OCI-LY7 (cell line): Measurements from ENCODE around the gene SEPTIN12. TPM values are rescaled to one million over a fixed set of nuclear protein-coding genes. Genes with fewer than 3 reads are reported as not detected.

Experiments
- BruUV-seq: library from RNA; stranded (reverse); fragments of 400-500 nt; replicated peaks from 2 replicates; lab custom pipeline; 2021; lab: Mats Ljungman, UMichigan
- CTCF ChIA-PET: fragments of 300-600 bp; sonication (Branson Sonifier 250); formaldehyde crosslinking; loops from one replicate; lab custom pipeline; 2022; ENCODE audit warnings: antibody characterized with exemption; ENCODE audit not compliant: unreplicated experiment; lab: Charles Lee
- POLR2A ChIA-PET: fragments of 300-600 bp; sonication (Branson Sonifier 250); formaldehyde crosslinking; loops from one replicate; lab custom pipeline; 2022; ENCODE audit warnings: antibody characterized with exemption; lab: Charles Lee
- DNase-seq: peaks from one replicate; pipeline ENCODE4 v3.0.0-alpha.2; 2015; ENCODE audit warnings: low spot score
- H2AFZ ChIP-seq: fragments of 200-600 bp; sonication (generic), shearing (Covaris generic); 2 replicates; pipeline ENCODE4 v1.6.1; 2014; ENCODE audit warnings: mild to moderate bottlenecking, antibody characterized with exemption, low read length, moderate library complexity
- H3K27ac ChIP-seq: fragments of 200-600 bp; sonication (generic); 2 replicates; pipeline ENCODE4 v1.5.1; 2014; ENCODE audit warnings: mixed run types, low read depth, mild to moderate bottlenecking, moderate library complexity, low read length, inconsistent platforms; ENCODE audit not compliant: poor library complexity, severe bottlenecking
- H3K36me3 ChIP-seq: fragments of 200-600 bp; sonication (generic); 2 replicates; pipeline ENCODE4 v1.6.1; 2014; ENCODE audit warnings: mild to moderate bottlenecking, antibody characterized with exemption, low read length, moderate library complexity, mixed read lengths; ENCODE audit not compliant: insufficient read depth
- H3K4me1 ChIP-seq: fragments of 200-600 bp; sonication (generic); 2 replicates; pipeline ENCODE4 v1.5.1; 2014; ENCODE audit warnings: mild to moderate bottlenecking, low read length; ENCODE audit not compliant: insufficient read depth, poor library complexity, severe bottlenecking
- H3K4me2 ChIP-seq: fragments of 200-600 bp; sonication (generic); 2 replicates; pipeline ENCODE4 v1.6.1; 2014; ENCODE audit warnings: mild to moderate bottlenecking, low read length
- H3K4me3 ChIP-seq: fragments of 200-600 bp; sonication (generic); 2 replicates; pipeline ENCODE4 v1.5.1; 2014; ENCODE audit warnings: mild to moderate bottlenecking, low read depth, low read length; ENCODE audit not compliant: poor library complexity, severe bottlenecking
- H3K79me2 ChIP-seq: fragments of 200-600 bp; sonication (generic); 2 replicates; pipeline ENCODE4 v1.6.1; 2016; ENCODE audit warnings: low read depth, mild to moderate bottlenecking, low read length, moderate library complexity, mixed read lengths; ENCODE audit not compliant: insufficient read depth
- H3K9me2 ChIP-seq: fragments of 200-600 bp; sonication (generic); 2 replicates; pipeline ENCODE4 v1.6.1; 2016; ENCODE audit warnings: mild to moderate bottlenecking, low read length, mixed read lengths; ENCODE audit not compliant: insufficient read depth
- H3K9me3 ChIP-seq: fragments of 200-600 bp; sonication (generic); 2 replicates; pipeline ENCODE4 v1.6.1; 2014; ENCODE audit warnings: mild to moderate bottlenecking, mixed run types, low read length, mixed read lengths
- H4K20me1 ChIP-seq: fragments of 200-600 bp; sonication (generic); 2 replicates; pipeline ENCODE4 v1.6.1; 2014; ENCODE audit warnings: mild to moderate bottlenecking, antibody characterized with exemption, low read length, moderate library complexity, mixed read lengths; ENCODE audit not compliant: insufficient read depth
- EZH2phosphoT487 ChIP-seq: fragments of 200-600 bp; sonication (generic); IDR thresholded peaks from 2 replicates; pipeline ENCODE4 v1.6.1; 2018; ENCODE audit warnings: low read depth, borderline replicate concordance, mild to moderate bottlenecking, mixed run types, antibody characterized with exemption, low read length, moderate library complexity, mixed read lengths
- intact Hi-C: fragments of 100-400 bp; cut with micrococcal nuclease; formaldehyde crosslinking; loops from one replicate; pipeline ENCODE4 v1.10.0; 2022; ENCODE audit not compliant: unreplicated experiment
- total RNA-seq, 2 experiments: library from RNA; depleted of rRNA in 1 of 2; stranded (reverse); fragments of >200 nt in 1 of 2; shearing (Covaris generic) in 1 of 2; gene quantifications; 2 replicates each; pipeline ENCODE4 v1.2.3, GENCODE V29; 2014 to 2022
- TF ChIP-seq, protein P1 (sequence below): fragments of 200-600 bp; sonication (generic); conservative IDR thresholded peaks from 2 replicates; pipeline ENCODE4 v1.5.1; 2014; ENCODE audit warnings: mild to moderate bottlenecking, antibody characterized with exemption, low read length, moderate library complexity, mixed read lengths

SEPTIN12 gene
- total RNA-seq, 2 experiments from 2014 or later, result not detected

DNA sequence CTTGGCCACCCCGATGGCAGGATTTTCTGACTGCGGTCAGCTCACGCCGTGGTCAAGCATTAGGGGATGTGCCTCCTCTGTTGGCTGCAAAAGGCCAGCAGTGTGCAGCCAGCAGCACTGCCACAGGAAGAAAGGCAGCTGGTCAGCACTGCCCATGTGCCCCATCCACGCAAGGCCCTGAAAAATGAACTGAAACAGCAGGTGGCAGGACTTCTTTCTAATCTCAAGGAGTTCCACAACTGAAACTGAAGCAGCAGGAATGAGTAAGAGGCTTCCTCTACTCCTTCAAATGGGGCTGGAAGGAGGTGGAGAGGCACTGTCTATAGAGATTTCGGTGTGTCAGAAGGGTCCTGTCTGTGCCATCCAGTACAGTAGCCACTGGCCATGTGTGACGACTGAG lies 24.4 kb downstream of the SEPTIN12 start:
- ChIA-PET POLR2A (no interaction called here), CTCF (no interaction called here)
- Histone ChIP-seq H3K9me3 (no peaks in the 10 kb centered on the region), H2AFZ (no peak overlapping the region), H3K27ac (no peak overlapping the region), H3K36me3 (peaks cover 55% of the 10 kb centered on the region), H3K79me2 (peaks cover 12% of the 10 kb centered on the region; the same call in 1 of the 2 replicates), H4K20me1 (no peaks in the 10 kb centered on the region), H3K9me2 (no peaks in the 10 kb centered on the region), H3K4me3 (no peak overlapping the region), H3K4me2 (no peak overlapping the region), H3K4me1 (peaks cover 26% of the 10 kb centered on the region)
- TF ChIP-seq, protein P1, sequence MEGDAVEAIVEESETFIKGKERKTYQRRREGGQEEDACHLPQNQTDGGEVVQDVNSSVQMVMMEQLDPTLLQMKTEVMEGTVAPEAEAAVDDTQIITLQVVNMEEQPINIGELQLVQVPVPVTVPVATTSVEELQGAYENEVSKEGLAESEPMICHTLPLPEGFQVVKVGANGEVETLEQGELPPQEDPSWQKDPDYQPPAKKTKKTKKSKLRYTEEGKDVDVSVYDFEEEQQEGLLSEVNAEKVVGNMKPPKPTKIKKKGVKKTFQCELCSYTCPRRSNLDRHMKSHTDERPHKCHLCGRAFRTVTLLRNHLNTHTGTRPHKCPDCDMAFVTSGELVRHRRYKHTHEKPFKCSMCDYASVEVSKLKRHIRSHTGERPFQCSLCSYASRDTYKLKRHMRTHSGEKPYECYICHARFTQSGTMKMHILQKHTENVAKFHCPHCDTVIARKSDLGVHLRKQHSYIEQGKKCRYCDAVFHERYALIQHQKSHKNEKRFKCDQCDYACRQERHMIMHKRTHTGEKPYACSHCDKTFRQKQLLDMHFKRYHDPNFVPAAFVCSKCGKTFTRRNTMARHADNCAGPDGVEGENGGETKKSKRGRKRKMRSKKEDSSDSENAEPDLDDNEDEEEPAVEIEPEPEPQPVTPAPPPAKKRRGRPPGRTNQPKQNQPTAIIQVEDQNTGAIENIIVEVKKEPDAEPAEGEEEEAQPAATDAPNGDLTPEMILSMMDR, result no peak
- no peak for TF ChIP-seq EZH2phosphoT487
- no TSS peak for BruUV-seq
- DNase-seq, result no peak
- intact Hi-C loops, result loop anchor here (10.0 kb wide), 1 partner anchor 149 kb away; the partner anchor contains the start of gene UBALD1

GRCh38 chr16:4762205-4762604 lies 25.9 kb downstream of the SEPTIN12 start:
- no peaks in the 10 kb centered on the region for H3K9me2 ChIP-seq
- no peak overlapping the region for H3K4me2 ChIP-seq
- intact Hi-C loops, result loop anchor here (10.0 kb wide), 1 partner anchor 147 kb away; the partner anchor contains the start of gene UBALD1
- peaks cover 12% of the 10 kb centered on the region; the same call in 1 of the 2 replicates for H3K79me2 ChIP-seq
- CTCF ChIA-PET, result no interaction called here
- no peaks in the 10 kb centered on the region for H3K9me3 ChIP-seq
- no peak overlapping the region for H3K4me3 ChIP-seq
- no peak overlapping the region for H2AFZ ChIP-seq
- TF ChIP-seq, protein P1, result no peak
- no peak for TF ChIP-seq EZH2phosphoT487
- H3K4me1 ChIP-seq, result peaks cover 16% of the 10 kb centered on the region
- POLR2A ChIA-PET, result no interaction called here
- DNase-seq, result no peak
- no TSS peak for BruUV-seq
- H3K36me3 ChIP-seq, result peaks cover 66% of the 10 kb centered on the region
- no peak overlapping the region for H3K27ac ChIP-seq
- no peaks in the 10 kb centered on the region for H4K20me1 ChIP-seq

GRCh38 chr16:4760221-4760910 lies 27.8 kb downstream of the SEPTIN12 start:
- CTCF ChIA-PET, result no interaction called here
- intact Hi-C loops, result loop anchor here (10.0 kb wide), 1 partner anchor 146 kb away; the partner anchor contains the start of gene UBALD1
- Histone ChIP-seq H3K4me2 (no peak overlapping the region), H3K4me1 (peaks cover 6% of the 10 kb centered on the region), H3K36me3 (peaks cover 81% of the 10 kb centered on the region), H4K20me1 (no peaks in the 10 kb centered on the region), H3K79me2 (no peaks in the 10 kb centered on the region), H3K9me3 (no peaks in the 10 kb centered on the region), H2AFZ (no peak overlapping the region), H3K27ac (no peak overlapping the region), H3K4me3 (no peak overlapping the region), H3K9me2 (no peaks in the 10 kb centered on the region)
- BruUV-seq, result no TSS peak
- no peak for TF ChIP-seq EZH2phosphoT487
- TF ChIP-seq, protein P1, result no peak
- DNase-seq, result no peak
- POLR2A ChIA-PET, result interaction anchor here (1.1 kb wide), 1 partner anchor 8 kb away, joined by 3 read pairs; no protein-coding TSS in a partner anchor
